Endothelial cell of umbilical vein (primary cell): ENCODE measurements around the gene GSTO1. TPM values are rescaled to one million over a fixed set of nuclear protein-coding genes. Genes with fewer than 3 reads are reported as not detected.

ENCODE experiments used
- BruUV-seq: library from RNA; stranded (reverse); fragments of 400-500 nt; replicated peaks from 2 replicates; lab custom pipeline; 2021; lab: Mats Ljungman, UMichigan
- CTCF ChIA-PET: fragments of 300-600, 350-600 bp; sonication (Branson Sonifier 250); formaldehyde crosslinking; loops from one replicate; lab custom pipeline; 2021; ENCODE audit warnings: antibody characterized with exemption, inconsistent platforms; lab: Charles Lee
- POLR2A ChIA-PET: fragments of 300-600, 350-600 bp; sonication (Branson Sonifier 250); formaldehyde crosslinking; loops from one replicate; lab custom pipeline; 2021; ENCODE audit warnings: antibody characterized with exemption, inconsistent platforms; lab: Charles Lee
- DNase-seq: peaks from one replicate; pipeline ENCODE4 v3.0.0-alpha.2; 2011; ENCODE audit warnings: low read depth, low spot score
- FAIRE-seq: peaks from 2 replicates; lab custom pipeline; 2011; peaks lifted over from hg19 to GRCh38; lab: Jason Lieb, UNC
- H2AFZ ChIP-seq: 2 replicates; pipeline ENCODE4 v1.6.0; 2012; ENCODE audit warnings: low read depth, low read length, control low read depth, inconsistent platforms
- H3K27ac ChIP-seq: 2 replicates; pipeline ENCODE4 v1.5.1; 2011; ENCODE audit warnings: low read depth, mild to moderate bottlenecking, control low read depth, low read length, moderate library complexity; ENCODE audit not compliant: insufficient read depth
- H3K27me3 ChIP-seq, 2 experiments: 2 replicates each; pipeline versions ENCODE4 v1.6.0 to v1.6.1; 2011; ENCODE audit warnings: low read length in 2 of 2, mixed read lengths in 1 of 2; ENCODE audit not compliant: control insufficient read depth in 2 of 2, insufficient read depth in 2 of 2
- H3K36me3 ChIP-seq, 2 experiments: 2 replicates in 1 of 2; 3 replicates in 1 of 2; pipeline ENCODE4 v1.5.1; 2011; ENCODE audit warnings: low read length in 2 of 2, mild to moderate bottlenecking in 1 of 2, moderate library complexity in 1 of 2; ENCODE audit not compliant: control insufficient read depth in 2 of 2, insufficient read depth in 2 of 2; ENCODE audit errors: extremely low read depth in 1 of 2
- H3K4me1 ChIP-seq: 3 replicates; pipeline ENCODE4 v1.5.1; 2011; ENCODE audit warnings: mild to moderate bottlenecking, low read length; ENCODE audit not compliant: control insufficient read depth, insufficient read depth; ENCODE audit errors: extremely low read depth
- H3K4me2 ChIP-seq: 2 replicates; pipeline ENCODE4 v1.6.1; 2011; ENCODE audit warnings: low read length, control low read depth, mixed read lengths; ENCODE audit not compliant: insufficient read depth
- H3K4me3 ChIP-seq, 3 experiments: fragments of 200-600 bp in 1 of 3; sonication (generic), shearing (Covaris generic) in 1 of 3; replicated peaks in 1 of 3; 2 replicates each; pipeline ENCODE4 v1.5.1; 2011 to 2016; ENCODE audit warnings: control low read depth in 3 of 3, low read length in 3 of 3, mild to moderate bottlenecking in 2 of 3, inconsistent platforms in 1 of 3, low read depth in 1 of 3, moderate library complexity in 1 of 3; ENCODE audit not compliant: insufficient read depth in 1 of 3
- H3K79me2 ChIP-seq: 2 replicates; pipeline ENCODE4 v1.6.0; 2012; ENCODE audit warnings: low read length, inconsistent platforms; ENCODE audit not compliant: control insufficient read depth, insufficient read depth
- H3K9ac ChIP-seq: replicated peaks from 2 replicates; pipeline ENCODE3; 2011; ENCODE audit warnings: low read length, control low read depth; ENCODE audit not compliant: insufficient read depth; ENCODE audit errors: extremely low read depth
- H3K9me1 ChIP-seq: replicated peaks from 3 replicates; pipeline ENCODE4 v1.6.0; 2011; ENCODE audit warnings: mild to moderate bottlenecking, low read length; ENCODE audit not compliant: control insufficient read depth, insufficient read depth; ENCODE audit errors: extremely low read depth
- H3K9me3 ChIP-seq: replicated peaks from 2 replicates; pipeline ENCODE4 v1.5.1; 2012; ENCODE audit warnings: low read length, inconsistent platforms; ENCODE audit not compliant: control insufficient read depth, insufficient read depth
- H4K20me1 ChIP-seq: replicated peaks from 2 replicates; pipeline ENCODE3; 2011; ENCODE audit warnings: mild to moderate bottlenecking, low read length; ENCODE audit not compliant: control insufficient read depth, insufficient read depth; ENCODE audit errors: extremely low read depth
- EZH2 ChIP-seq: IDR thresholded peaks from 2 replicates; pipeline ENCODE4 v1.6.1; 2012; ENCODE audit warnings: borderline replicate concordance, low read depth, mild to moderate bottlenecking, moderate library complexity, low read length, inconsistent platforms; ENCODE audit not compliant: severe bottlenecking
- FOS ChIP-seq: IDR thresholded peaks from 2 replicates; pipeline ENCODE4 v1.6.1; 2011; ENCODE audit warnings: mild to moderate bottlenecking, low read length, moderate library complexity, borderline replicate concordance; ENCODE audit not compliant: insufficient read depth
- GATA2 ChIP-seq: IDR thresholded peaks from 2 replicates; pipeline ENCODE4 v1.7.0; 2011; ENCODE audit warnings: low read depth, mild to moderate bottlenecking, moderate library complexity, mixed read lengths, low read length; ENCODE audit not compliant: insufficient read length, insufficient read depth
- JUN ChIP-seq: IDR thresholded peaks from 2 replicates; pipeline ENCODE4 v1.6.1; 2011; ENCODE audit warnings: borderline replicate concordance, low read depth; ENCODE audit not compliant: insufficient read length, insufficient read depth
- MYC ChIP-seq: IDR thresholded peaks from one replicate; pipeline ENCODE4 v1.6.1; 2011; ENCODE audit warnings: mild to moderate bottlenecking, low read depth, low read length
- POLR2A ChIP-seq: IDR thresholded peaks from 2 replicates; pipeline ENCODE4 v1.6.1; 2012; ENCODE audit warnings: low read depth, mild to moderate bottlenecking, control low read depth, low read length
- POLR2AphosphoS5 ChIP-seq: IDR thresholded peaks from 2 replicates; pipeline ENCODE4 v1.6.1; 2012; ENCODE audit warnings: low read depth, mild to moderate bottlenecking, control low read depth, low read length, moderate library complexity; ENCODE audit not compliant: insufficient read depth
- dilution Hi-C: fragments of 300-500 bp; cut with MboI; formaldehyde crosslinking; loops from one replicate; pipeline ENCODE4 v1.15.0; 2019; ENCODE audit warnings: low sequenced_read_pairs; ENCODE audit not compliant: extremely low pct_ligation_motif_present
- intact Hi-C: fragments of 100-400 bp; cut with micrococcal nuclease; formaldehyde crosslinking; loops from one replicate; pipeline ENCODE4 v1.10.0; 2022
- polyA plus RNA-seq, 4 experiments: library from polyadenylated mRNA; depleted of rRNA in 3 of 4; stranded (reverse) in 3 of 4; unstranded in 1 of 4; fragments of >200 nt; gene quantifications; 2 replicates each; pipeline versions ENCODE4 v1.2.1 to v1.2.3, GENCODE V29; 2011 to 2012; ENCODE audit warnings: missing spikeins in 1 of 4
- total RNA-seq: library from RNA; stranded (reverse); gene quantifications from 2 replicates; pipeline ENCODE4 v1.2.3, GENCODE V29; 2021
- TF ChIP-seq, protein P1 (sequence below): IDR thresholded peaks from 2 replicates; pipeline ENCODE4 v1.6.1; 2011; ENCODE audit not compliant: insufficient read depth, insufficient read length
- TF ChIP-seq, protein P2 (sequence below), 2 donors: IDR thresholded peaks; 1 replicate in 1 of 2; 2 replicates in 1 of 2; pipeline ENCODE4 v1.5.1; 2011; ENCODE audit warnings: low read length in 2 of 2, mild to moderate bottlenecking in 2 of 2, moderate library complexity in 2 of 2, control low read depth in 1 of 2, inconsistent platforms in 1 of 2, low read depth in 1 of 2; ENCODE audit not compliant: insufficient read depth in 1 of 2; ENCODE audit errors: extremely low read depth in 1 of 2

The GSTO1 gene
- total and polyA plus RNA-seq, 2 donors (not counting 3 experiments of a cell fraction or from before 2014, with no cell fraction given): 124 to 211 TPM

DNA sequence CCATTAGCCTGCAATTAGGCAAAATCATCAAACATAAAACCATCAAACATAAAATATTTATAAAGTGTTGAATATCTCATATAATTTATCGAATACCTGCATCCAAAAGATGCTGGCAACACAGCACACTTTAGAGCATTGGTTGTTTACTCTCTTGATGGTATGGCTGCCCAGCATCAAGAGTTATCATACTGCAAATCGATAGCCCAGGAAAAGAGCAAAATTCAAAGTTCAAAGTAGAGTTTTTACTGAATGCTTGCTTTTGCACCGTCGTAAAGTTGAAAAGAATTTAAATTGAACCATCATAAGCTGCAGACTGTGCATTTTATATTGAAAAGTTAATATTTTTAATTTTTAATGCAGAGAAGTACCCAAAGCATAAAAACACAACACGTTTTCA, 10.1 kb downstream of the GSTO1 start:
- Histone ChIP-seq H3K9ac (no peak overlapping the region), H3K36me3 (peaks cover 22 to 32% of the 10 kb centered on the region in 2 experiments), H3K4me3 (no peak overlapping the region), H3K27ac (no peak overlapping the region), H4K20me1 (no peaks in the 10 kb centered on the region), H3K79me2 (peaks cover 55% of the 10 kb centered on the region), H2AFZ (no peak overlapping the region), H3K9me1 (no peaks in the 10 kb centered on the region), H3K4me1 (peaks cover 34% of the 10 kb centered on the region), H3K9me3 (no peaks in the 10 kb centered on the region), H3K27me3 (no peaks in the 10 kb centered on the region), H3K4me2 (no peak overlapping the region)
- TF ChIP-seq GATA2: no peak
- TF ChIP-seq FOS: no peak
- TF ChIP-seq, protein P1, sequence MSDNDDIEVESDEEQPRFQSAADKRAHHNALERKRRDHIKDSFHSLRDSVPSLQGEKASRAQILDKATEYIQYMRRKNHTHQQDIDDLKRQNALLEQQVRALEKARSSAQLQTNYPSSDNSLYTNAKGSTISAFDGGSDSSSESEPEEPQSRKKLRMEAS: no peak
- TF ChIP-seq POLR2A: no peak
- TF ChIP-seq MYC: no peak
- TF ChIP-seq POLR2AphosphoS5: no peak
- TF ChIP-seq EZH2: no peak
- TF ChIP-seq, protein P2, sequence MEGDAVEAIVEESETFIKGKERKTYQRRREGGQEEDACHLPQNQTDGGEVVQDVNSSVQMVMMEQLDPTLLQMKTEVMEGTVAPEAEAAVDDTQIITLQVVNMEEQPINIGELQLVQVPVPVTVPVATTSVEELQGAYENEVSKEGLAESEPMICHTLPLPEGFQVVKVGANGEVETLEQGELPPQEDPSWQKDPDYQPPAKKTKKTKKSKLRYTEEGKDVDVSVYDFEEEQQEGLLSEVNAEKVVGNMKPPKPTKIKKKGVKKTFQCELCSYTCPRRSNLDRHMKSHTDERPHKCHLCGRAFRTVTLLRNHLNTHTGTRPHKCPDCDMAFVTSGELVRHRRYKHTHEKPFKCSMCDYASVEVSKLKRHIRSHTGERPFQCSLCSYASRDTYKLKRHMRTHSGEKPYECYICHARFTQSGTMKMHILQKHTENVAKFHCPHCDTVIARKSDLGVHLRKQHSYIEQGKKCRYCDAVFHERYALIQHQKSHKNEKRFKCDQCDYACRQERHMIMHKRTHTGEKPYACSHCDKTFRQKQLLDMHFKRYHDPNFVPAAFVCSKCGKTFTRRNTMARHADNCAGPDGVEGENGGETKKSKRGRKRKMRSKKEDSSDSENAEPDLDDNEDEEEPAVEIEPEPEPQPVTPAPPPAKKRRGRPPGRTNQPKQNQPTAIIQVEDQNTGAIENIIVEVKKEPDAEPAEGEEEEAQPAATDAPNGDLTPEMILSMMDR (IDR thresholded peaks at IDR 0.05; ENCODE audit: extremely low read depth in 1 of 2, insufficient read depth in 1 of 2, low read depth in 1 of 2, low read length in 2 of 2): no peak
- TF ChIP-seq JUN: no peak
- ChIA-PET CTCF (interaction anchor here (2.0 kb wide), 1 partner anchor 10 kb away, joined by 4 read pairs; the partner anchor contains the start of gene GSTO1), POLR2A (no interaction called here)
- intact Hi-C loops (no loop called here), dilution Hi-C loops (no loop called here)
- no TSS peak for BruUV-seq
- FAIRE-seq (no peak), DNase-seq (no peak)
